ENCODE measurements around the gene MAD1L1.
"Not testable (repeated sequence)": the region's sequence is repeated elsewhere in the genome, so short reads cannot be mapped to it uniquely, and the experiment has no call there.

Gene MAD1L1

DNA sequence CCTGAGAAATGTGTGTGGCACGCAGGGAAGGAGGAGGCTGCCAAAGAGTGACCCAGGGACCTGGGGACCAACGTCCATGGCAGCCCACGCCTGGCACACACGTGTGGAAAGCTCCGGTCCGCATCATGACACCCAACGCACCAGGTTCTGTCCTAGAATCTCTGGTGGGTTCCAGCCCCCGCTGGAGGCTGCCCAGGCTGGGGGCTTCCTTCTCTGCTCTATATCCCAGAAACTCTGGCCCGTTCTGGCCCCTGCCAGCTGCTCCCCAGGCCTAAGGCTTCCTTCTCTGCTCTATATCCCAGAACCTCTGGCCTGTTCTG, 300.8 kb downstream of the MAD1L1 start:
- no peak for DNase-seq

DNA sequence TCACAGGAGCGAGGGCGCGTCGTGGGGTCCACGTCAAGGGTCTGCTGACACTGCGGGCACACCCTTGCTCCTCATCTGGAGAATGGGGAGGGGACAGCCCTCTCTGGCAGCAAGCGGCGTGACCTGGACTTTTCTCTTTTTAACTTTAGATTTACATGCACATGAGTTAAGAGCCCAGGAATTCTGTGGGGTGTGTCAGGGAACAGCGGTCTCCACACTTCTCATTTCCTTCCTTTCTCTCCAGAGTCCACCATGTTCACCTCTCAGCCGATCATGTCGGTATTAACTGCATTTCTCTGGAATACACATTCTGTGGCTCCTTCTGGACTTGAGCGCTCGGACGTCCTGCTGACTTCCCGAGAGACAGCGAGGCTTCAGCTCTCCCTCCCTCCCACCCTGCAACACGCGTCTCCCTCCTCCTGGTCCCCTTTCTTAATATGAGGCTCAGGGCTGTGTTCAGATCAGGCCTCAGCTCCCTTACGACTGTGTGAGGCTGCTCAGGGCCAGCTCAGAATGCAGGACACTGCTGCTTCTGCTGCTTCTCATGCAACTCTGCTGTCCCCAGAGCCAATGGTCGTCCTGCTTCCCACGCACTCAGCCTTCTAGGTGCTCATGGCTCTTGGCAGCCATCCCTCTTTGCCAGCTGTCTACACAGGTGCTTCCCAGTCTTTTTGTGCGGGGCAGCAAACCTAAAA, 301.3 kb downstream of the MAD1L1 start:
- DNase-seq, result no peak

DNA sequence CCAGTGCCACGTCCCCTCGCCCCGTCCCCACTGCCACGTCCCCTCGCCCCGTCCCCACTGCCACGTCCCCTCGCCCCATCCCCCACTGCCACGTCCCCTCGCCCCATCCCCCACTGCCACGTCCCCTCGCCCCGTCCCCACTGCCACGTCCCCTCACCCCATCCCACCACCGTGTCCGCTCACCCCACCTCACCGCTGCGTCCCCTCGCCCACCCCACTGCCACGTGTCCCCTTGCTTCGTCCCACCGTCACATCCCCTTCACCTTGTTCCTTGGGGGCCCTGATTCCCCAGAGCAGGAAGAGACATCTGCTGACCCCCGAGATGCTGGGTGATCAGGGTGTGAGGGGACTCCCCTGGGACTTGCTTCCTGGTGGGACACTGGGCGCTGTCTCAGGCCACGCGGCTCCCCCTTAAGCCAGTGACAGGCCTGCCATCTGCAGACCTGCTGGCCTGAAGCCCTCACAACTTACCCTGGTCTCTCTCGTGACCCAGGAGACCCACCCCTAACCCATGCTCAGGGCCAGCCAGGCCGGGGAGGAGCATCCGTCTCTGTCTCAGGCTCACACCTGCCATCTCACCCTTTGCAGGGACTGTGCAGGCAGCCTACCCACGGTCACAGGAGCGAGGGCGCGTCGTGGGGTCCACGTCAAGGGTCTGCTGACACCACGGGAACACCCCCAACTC, 302.2 kb downstream of the MAD1L1 start:
- no peak for DNase-seq

DNA sequence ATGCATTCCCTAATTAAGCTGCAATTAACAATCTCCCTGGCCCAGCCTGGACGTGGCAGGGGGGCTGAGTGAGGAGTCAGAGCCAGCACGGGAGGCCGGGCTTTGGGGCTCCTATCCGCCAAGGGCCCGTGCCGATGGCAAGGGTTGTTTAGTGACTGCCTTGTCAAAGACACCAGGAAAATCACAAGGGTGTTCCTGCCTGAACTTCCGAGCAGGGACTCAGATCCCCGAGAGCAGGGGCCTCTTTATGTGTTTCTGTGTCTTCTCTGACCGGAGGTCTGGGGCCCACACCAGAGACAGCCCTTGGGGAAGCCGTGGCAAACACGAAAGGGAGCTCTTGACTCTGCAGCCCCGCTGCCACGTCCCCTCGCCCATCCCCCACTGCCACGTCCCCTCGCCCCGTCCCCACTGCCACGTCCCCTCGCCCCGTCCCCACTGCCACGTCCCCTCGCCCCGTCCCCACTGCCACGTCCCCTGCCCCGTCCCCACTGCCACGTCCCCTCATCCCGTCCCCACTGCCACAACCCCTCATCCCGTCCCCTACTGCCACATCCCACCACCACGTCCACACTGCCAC, 303.3 kb downstream of the MAD1L1 start:
- DNase-seq, result not testable (repeated sequence)

DNA sequence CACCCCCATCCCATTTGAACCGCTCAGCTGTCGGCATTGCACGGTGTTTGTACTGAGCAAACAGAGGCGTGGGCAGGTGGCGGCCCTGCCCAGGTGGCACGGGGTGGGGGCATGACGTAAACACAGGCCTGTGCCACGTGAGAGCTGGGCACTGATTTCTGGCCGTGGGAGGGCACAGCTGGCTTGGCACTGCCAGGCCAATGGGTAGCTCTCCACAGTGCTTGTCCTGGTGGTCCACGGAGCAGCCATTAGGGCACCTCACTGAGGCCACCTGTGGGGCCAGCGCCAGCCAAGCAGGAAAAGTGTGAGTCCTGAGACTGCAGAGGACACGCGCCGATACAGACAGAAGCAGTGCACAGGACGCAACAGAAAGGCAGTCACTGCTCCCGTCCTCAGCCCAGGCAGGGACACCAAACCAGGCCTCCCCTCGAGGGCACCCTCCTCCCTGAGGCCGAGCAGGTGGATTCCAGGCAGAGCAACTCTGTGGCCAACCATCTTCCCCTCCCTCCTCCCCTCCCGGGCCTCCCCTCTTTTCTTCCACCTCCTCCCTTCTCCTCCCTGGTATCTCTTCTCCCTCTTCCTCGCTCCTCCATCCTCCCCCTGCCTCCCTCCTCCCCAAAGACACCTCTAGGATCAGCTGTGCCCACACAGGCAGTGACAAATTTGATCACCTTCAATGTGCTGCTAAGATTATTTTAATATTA, 303.9 kb downstream of the MAD1L1 start:
- DNase-seq, result peak; percentile 7

DNA sequence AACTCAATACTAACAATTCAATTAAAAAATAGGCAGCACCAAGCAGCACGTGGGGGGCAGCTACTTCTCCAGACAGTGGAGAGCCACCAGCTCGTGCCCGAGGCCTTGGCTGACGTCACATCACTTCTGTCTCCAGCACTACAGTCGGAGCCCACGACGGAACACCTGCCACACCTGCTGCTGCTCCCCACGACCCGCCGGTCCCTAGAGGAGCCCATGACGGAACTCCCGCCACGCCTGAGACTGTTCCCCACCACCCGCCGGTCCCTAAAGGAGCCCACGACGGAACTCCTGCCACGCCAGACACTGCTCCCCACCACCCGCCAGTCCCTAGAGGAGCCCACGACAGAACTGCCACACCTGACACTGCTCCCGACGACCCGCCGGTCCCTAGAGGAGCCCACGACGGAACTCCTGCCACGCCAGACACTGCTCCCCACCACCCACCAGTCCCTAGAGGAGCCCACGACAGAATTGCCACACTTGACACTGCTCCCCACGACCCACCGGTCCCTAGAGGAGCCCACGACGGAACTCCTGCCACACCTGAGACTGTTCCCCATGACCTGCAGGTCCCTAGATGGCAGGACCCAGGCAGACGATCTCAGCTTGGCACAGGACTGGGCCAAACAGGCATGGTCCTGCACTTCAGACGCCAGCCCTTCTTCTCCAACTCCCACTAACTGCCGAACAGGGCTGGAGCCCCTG, 304.7 kb downstream of the MAD1L1 start:
- no peak for DNase-seq

DNA sequence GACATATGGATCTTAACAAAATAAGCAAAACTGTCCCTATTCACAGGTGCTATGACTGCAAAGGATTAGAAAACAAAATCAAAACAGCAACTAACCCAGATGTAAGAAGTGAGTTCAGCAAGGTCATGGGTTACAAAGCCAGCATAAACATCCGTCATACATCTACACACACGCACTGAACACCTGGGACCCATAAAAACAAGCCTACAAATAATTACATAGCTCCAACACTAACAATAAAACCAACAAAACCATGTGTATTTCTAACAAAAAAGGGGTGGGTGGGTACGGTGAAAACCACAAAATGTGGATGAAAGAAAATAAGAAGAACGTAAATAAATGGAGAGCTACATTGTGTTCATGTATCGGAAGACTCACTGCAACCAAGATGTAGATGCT, 305.8 kb downstream of the MAD1L1 start:
- DNase-seq, result no peak

DNA sequence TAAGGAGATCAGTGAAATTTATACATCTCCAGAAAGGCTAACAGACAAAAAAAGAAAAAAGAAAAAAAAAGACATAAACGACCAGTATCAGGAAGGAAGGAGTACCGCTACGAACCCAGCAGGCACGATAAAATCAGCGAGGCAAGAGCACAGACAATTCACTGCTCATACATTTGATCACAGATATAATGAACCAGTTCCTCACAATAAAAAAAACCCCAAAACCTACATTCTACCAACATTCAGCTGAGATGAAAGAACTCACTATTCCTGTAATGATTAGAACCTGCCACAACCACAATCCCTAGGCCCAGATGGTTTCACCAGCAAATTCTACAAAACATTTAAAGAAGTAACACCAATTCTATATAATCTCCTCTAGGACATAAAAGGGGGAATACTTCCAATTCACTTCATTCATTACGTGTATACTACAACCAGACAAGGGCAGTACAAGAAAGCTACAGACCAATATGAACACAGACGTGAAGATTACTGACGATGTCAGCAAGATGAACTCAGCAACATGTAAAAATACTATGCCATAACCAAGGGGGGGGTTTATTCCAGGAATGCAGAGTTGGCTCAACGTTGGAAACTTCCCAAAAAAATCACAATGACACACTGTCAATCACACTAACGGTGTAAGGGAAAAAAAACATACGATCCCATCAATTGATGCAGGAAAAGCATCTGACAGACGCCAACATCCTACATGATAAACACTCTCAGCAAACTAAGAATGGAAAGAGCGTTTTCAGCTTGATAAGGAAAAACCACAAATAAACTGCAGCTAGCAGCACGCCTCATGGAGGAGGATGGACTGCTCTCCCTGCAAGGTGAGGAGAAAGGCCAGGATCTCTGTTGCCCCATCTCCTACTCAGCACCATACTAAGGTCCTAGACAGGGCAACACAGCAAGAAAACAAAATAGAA, 306.5 kb downstream of the MAD1L1 start:
- DNase-seq, result no peak

DNA sequence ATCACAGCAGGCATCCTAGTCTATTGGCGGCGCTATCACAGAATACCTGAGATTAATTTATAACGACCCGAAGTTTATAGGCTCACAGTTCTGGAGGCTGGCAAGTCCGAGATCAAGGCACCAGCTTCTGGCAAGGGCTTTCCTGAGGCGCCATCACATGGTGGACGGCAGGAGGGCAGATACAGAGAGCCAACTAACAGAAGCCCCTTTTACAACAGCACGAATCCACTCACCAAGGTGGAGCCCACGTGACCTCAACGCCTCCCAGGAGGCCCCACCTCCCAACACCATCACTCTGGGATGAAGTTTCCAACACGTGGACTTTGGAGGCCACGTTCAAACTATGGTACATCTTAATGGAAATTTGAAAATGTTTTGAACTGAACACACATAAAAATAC, 307.4 kb downstream of the MAD1L1 start:
- DNase-seq, result no peak

DNA sequence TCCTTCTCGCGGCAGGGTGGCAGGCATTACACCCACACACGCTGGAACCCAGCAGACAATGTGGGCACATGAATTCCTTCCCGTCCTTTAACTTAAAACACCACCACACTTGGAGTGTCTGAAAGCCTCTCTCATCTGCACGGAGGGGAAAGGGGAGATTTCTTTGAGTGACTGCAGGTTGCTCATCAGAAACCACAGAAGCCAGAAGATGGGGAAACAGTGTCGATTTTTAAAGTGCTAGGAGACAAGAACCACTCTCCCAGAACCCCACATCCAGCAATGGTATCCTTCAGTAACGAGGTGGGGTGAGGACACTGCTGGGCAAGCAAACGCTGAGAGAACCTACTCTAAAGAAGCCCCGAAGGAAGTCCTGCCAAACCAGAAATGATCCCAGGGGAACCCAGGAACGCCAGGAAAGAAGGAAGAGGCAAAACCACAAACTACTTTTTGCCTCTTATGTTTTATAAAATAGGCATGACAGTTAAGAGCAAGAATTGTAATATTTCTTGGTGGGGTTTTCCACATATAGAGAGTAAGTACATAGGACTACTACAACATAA, 308.4 kb downstream of the MAD1L1 start:
- DNase-seq, result no peak

DNA sequence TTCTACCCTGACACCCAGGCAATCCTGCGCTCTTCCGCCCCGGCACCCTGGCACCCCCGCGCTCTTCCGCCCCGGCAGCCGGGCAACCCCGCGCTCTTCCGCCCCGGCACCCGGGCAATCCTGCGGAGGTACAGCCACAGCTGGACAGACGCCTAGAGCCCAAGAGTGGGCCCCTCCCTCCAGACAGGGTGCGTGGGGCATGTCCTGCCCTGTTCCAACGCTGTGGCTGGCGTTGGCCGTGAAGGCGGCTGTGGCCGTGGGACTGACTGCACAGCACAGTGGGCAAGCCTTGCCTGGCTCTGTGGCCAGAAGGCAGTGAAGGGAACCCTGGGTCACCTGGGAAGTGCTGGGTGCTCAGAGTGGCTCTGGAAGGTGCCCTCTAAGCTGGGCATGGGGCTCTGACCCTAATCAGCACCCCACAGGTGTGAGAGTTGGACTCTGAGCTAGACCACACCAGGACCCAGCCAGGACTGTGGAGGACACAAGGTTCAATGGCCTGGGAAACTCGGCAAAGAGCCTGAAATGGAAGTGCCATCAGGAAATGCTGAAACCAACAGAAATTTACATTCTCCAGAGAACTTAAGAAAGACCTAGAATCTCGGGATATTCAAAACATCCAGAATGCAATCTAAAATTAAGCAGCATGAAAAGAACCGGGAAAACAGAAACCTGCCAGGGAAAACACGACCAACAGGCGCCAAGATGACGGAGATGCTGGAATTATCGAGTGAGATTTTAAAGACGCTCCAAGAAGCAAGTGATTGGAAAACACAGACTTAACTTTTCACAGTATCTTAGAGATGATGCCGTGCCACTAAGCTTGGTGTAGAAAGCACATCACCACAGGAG, 309.1 kb downstream of the MAD1L1 start:
- DNase-seq, result no peak

DNA sequence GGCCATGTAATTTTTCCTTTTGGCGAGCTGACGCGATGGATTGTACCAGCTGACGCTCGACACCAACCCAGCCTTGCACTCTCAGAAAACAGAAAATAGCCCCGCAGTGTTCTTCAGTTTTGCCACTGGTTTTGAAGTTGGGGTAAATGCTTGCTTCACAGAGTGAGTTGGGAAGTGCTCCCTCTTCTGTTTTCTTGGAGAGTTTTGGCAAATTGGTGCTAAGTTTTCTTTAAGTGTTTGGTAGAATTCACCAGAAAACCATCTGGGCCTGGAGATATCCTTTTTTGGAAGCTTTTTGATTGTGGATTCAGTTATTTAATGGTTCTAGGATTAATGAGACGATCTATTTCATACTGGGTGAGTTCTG, 309.9 kb downstream of the MAD1L1 start:
- DNase-seq, result no peak

DNA sequence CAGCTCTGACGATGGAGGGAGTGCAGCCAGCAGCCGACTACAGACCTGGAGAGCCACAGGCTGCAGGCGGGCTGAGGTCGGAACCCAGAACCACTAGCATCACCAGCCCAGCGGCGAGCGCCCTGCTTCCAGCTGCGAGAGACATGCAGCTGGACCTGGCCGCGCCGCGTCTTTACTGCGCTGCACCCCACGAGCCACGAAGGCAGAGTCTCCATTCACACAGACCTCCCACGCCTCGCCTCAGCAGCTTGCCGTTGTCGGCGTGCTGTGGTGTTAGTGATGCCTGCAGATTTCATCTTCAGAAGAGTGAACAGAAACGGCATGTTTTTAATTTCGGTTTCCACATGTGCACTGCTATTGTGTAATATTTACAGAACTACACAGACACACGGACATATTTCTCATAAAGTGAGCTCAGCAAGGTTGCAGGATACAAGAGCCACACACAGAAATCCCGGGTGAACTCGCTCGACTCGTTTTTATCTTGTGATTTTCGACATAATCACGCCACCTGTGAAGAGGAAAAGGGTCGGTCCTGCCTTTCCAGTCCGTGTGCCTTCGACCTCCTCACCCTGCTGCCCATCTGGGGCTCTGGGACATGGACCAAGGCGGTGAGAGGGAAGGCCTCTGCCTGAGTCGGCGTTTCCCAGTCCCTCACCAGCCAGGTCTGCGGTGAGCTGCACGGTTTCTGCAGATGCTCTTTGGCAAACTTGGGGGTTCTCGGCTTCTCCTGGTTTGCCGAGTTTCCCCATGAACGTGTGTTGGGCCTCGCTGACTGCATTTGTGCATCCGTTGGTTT, 310.5 kb downstream of the MAD1L1 start:
- no peak for DNase-seq

DNA sequence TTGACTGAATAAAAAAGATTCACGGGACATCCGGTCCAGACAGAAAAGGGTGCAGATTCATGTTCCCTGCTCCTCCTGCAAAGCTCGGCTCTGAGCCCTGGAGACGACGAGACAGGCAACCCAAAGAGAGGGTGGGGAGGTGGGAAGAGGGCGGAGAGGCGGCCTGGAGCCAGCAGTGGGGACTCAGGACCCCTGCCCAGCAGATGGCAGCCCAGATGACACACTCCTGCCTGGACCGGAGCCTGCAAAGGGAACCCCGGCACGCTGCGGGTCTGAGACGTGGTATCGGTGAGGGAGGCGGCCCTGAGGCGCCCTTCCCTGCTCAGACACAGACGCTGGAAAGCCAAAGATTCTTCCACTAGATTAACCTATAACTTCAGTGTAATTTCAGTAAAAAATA, 311.9 kb downstream of the MAD1L1 start:
- DNase-seq, result no peak

DNA sequence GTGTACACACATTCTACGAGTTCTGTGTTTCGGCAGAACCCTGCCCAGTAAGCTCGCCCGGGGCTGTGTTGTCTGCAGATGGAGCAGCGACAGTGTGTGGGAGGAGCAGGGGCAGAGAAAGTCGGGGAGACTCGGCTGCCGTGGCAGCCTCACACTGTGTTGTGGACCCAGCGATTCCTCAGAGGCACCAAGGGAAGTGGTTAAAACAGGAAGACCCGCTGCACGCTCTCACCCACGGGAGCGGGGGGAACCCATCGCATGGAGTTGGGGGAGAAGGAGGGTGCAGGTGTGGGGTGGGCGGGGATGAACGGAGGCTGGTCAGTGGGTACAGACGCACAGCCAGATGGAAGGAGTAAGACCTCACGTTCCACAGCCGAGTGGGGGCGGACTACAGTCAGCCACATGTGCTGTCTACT, 312.5 kb downstream of the MAD1L1 start:
- no peak for DNase-seq

DNA sequence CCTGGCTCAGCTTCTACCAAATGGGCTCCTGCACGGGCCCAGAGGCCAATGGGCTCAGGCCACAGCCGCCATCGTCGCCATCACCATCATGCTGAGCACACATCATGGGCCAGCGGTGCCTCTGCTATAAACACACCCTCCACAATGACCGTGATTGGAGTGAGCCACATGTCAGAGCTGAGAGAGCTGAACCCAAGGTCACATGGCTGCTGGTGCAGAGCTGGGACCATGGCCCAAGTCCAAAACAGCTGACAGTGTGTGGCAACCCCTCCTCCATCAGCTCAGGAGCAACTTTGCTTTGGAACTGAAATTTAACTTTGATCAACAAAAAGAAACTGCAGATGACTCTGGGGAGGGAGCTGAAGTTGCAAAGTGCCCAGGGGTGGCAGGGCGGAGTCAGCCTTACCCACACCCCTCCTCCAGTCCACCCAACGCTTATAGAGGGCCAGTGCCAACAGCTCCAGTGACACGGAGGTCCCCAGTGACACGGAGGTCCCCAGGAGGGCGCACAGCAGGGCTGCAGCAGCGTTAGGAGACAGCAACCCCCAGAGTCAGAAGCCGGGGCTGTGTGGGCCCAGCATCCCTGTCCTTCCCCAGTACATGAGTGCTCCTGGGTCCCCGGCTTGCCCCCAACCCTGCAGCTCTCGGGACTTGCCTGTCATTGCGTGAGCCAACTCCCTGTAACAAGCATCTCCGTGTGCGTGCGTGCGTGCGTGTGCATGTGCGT, 313.0 kb downstream of the MAD1L1 start:
- DNase-seq, result no peak

DNA sequence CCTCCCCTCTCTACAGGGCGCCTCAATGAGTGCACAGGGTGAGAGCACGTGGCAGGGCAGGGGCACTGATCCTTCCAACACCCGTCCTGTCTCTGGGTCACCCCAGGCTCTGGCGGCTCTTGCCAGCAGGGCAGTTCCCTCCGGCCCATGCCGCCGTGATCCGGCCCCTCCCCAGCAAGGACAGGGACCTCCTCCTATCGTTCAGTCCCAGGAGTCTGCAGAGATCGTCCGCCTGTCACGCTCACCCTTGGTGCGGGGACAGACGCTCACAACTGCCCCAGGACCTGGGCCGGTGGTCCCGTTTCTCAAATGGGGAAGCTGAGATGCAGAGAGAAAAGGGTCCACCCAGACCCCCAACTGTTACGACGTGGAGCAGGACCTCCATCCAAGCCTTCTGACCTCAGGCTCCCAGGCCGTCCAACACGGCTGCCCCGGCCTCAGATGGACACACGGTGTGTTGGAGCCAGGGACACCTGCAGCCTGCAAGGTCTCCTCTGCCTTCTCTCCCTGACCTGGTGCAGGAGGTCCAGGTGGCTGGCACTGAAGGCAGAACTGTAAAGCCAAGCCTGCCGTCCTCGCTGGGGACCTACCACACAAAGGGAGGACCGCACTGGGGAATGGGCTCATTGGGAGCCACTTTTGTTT, 313.7 kb downstream of the MAD1L1 start:
- no peak for DNase-seq

DNA sequence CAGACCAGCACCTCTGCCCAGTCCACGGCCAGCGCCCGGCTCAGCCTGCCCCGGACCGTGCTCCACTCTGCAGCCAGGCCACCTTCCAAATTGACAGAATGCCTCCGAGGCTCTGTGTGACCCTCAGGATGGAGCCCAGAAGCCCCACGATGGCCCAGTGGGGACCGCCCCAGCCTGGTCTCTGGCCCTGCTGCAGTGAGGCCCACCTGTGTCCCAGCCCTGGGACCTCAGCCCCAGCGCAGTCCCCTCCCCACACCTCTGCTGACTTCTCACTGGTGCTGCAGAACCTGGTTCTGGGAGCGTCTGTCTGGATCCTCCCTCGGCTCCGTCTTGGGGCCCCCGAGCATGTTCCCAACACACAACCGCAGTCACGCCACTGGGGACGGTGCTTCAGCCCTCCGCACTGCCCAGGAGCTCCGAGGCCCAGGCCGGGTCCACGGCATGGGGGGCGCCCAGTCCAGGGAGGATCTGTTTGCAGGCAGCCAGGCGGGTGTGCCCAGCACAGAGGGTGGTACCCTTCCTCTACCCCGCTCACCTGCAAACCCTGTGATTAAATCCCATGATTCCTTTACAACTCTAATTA, 314.6 kb downstream of the MAD1L1 start:
- DNase-seq, result no peak

Data from NCI-H1417 treated with DMSO at 0.1 percent for 48 hours (cell line).